Activated CD4-positive, alpha-beta T cell treated with anti-CD3 and anti-CD28 coated beads, Interleukin-2, amount 50 U/mL, for 24 hours (primary cell): Measurements from ENCODE around the gene SLC26A11.
A peak's percentile ranks its signal among the peaks of the same experiment; 100 is the strongest.
"Not testable (repeated sequence)": the region's sequence is repeated elsewhere in the genome, so short reads cannot be mapped to it uniquely, and the experiment has no call there.

Source experiments
- DNase-seq, 2 donors: peaks; one replicate each; pipeline ENCODE4 v3.0.0-alpha.2; 2020; ENCODE audit warnings: low read depth in 1 of 2, low spot score in 1 of 2

Gene SLC26A11

GRCh38 chr17:80260791-80261158 is 40.5 kb downstream of the SLC26A11 start, which contains the start of gene RNF213:
Gene RNF213 (plus strand): TSS chr17:80260852. CDS start chr17:80263682, 2,830 bp downstream.
- no peak for DNase-seq

GRCh38 chr17:80261159-80261894 is 41.1 kb downstream of the SLC26A11 start:
- peak in 1 of 2 donors; percentile 39 for DNase-seq

GRCh38 chr17:80261895-80262279 is 41.7 kb downstream of the SLC26A11 start:
- no peak for DNase-seq

- DNase-seq = no peak
These were observed 42.1 kb downstream of the SLC26A11 start for GRCh38 chr17:80262291-80262690.

- no peak for DNase-seq
These were observed 42.6 kb downstream of the SLC26A11 start for GRCh38 chr17:80262775-80263244.

GRCh38 chr17:80263253-80264204 is 43.3 kb downstream of the SLC26A11 start:
- DNase-seq = peak; percentile 71 to 89

- peak in 1 of 2 donors; percentile 34 for DNase-seq
These were observed 44.2 kb downstream of the SLC26A11 start for GRCh38 chr17:80264205-80265075.

GRCh38 chr17:80265205-80266068 is 45.2 kb downstream of the SLC26A11 start:
- peak in 1 of 2 donors; percentile 70 for DNase-seq

- DNase-seq = no peak
These were observed 47.2 kb downstream of the SLC26A11 start for GRCh38 chr17:80267391-80267790.

GRCh38 chr17:80268427-80268826 is 48.2 kb downstream of the SLC26A11 start:
- DNase-seq = no peak

- no peak for DNase-seq
These were observed 49.2 kb downstream of the SLC26A11 start for GRCh38 chr17:80269405-80269807.

- DNase-seq = no peak
These were observed 49.9 kb downstream of the SLC26A11 start for GRCh38 chr17:80270104-80270503.

GRCh38 chr17:80270836-80271235 is 50.6 kb downstream of the SLC26A11 start:
- peak in 1 of 2 donors; percentile 52 for DNase-seq

GRCh38 chr17:80272366-80272765 is 52.1 kb downstream of the SLC26A11 start:
- DNase-seq = no peak

- DNase-seq = no peak
These were observed 54.1 kb downstream of the SLC26A11 start for GRCh38 chr17:80274331-80274730.

- DNase-seq = no peak
These were observed 54.7 kb downstream of the SLC26A11 start for GRCh38 chr17:80274871-80275449.

GRCh38 chr17:80275857-80276256 is 55.6 kb downstream of the SLC26A11 start:
- not testable (repeated sequence) for DNase-seq

GRCh38 chr17:80277751-80278671 is 57.8 kb downstream of the SLC26A11 start:
- no peak for DNase-seq
